HL-60 (cell line): ENCODE results near the gene FOXP3.

Experiments used
- GABPA ChIP-seq: IDR thresholded peaks from 2 replicates; pipeline ENCODE4 v1.6.1; 2012; ENCODE audit warnings: low read depth
- SPI1 ChIP-seq: IDR thresholded peaks from 2 replicates; pipeline ENCODE4 v1.6.1; 2012; ENCODE audit warnings: low read depth, mild to moderate bottlenecking, borderline replicate concordance
- TF ChIP-seq, protein P1 (sequence below): IDR thresholded peaks from one replicate; pipeline ENCODE4 v1.5.1; 2011; ENCODE audit warnings: low read length, control low read depth, inconsistent platforms; ENCODE audit not compliant: insufficient read depth
- TF ChIP-seq, protein P2 (sequence below): IDR thresholded peaks from 2 replicates; pipeline ENCODE4 v1.6.1; 2012; ENCODE audit warnings: low read depth; ENCODE audit not compliant: insufficient replicate concordance

DNA sequence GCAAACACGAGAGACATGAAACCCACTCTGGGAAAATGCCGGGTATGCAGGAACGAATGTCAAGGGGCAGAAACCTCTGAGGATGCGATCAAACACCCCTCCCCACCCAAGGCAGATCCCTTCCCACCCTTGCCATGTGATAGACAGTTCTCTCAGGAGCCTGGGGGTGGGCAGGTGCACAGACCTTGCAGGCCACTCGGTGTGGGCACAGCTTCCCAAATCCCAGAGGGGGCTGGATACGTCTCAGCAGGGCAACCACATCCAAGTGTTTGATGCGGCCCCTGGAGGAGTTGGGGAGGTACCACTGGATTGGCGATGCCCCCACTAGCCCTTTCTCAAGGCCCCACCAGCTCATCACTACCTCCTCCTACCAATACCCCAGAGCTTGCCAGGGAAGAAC lies 54.1 kb downstream of the FOXP3 start:
- TF ChIP-seq, protein P1, sequence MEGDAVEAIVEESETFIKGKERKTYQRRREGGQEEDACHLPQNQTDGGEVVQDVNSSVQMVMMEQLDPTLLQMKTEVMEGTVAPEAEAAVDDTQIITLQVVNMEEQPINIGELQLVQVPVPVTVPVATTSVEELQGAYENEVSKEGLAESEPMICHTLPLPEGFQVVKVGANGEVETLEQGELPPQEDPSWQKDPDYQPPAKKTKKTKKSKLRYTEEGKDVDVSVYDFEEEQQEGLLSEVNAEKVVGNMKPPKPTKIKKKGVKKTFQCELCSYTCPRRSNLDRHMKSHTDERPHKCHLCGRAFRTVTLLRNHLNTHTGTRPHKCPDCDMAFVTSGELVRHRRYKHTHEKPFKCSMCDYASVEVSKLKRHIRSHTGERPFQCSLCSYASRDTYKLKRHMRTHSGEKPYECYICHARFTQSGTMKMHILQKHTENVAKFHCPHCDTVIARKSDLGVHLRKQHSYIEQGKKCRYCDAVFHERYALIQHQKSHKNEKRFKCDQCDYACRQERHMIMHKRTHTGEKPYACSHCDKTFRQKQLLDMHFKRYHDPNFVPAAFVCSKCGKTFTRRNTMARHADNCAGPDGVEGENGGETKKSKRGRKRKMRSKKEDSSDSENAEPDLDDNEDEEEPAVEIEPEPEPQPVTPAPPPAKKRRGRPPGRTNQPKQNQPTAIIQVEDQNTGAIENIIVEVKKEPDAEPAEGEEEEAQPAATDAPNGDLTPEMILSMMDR, result no peak
- TF ChIP-seq SPI1, result no peak
- TF ChIP-seq GABPA, result no peak
- TF ChIP-seq, protein P2, sequence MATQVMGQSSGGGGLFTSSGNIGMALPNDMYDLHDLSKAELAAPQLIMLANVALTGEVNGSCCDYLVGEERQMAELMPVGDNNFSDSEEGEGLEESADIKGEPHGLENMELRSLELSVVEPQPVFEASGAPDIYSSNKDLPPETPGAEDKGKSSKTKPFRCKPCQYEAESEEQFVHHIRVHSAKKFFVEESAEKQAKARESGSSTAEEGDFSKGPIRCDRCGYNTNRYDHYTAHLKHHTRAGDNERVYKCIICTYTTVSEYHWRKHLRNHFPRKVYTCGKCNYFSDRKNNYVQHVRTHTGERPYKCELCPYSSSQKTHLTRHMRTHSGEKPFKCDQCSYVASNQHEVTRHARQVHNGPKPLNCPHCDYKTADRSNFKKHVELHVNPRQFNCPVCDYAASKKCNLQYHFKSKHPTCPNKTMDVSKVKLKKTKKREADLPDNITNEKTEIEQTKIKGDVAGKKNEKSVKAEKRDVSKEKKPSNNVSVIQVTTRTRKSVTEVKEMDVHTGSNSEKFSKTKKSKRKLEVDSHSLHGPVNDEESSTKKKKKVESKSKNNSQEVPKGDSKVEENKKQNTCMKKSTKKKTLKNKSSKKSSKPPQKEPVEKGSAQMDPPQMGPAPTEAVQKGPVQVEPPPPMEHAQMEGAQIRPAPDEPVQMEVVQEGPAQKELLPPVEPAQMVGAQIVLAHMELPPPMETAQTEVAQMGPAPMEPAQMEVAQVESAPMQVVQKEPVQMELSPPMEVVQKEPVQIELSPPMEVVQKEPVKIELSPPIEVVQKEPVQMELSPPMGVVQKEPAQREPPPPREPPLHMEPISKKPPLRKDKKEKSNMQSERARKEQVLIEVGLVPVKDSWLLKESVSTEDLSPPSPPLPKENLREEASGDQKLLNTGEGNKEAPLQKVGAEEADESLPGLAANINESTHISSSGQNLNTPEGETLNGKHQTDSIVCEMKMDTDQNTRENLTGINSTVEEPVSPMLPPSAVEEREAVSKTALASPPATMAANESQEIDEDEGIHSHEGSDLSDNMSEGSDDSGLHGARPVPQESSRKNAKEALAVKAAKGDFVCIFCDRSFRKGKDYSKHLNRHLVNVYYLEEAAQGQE, result no peak
